Small intestine (tissue), 7 donors: ENCODE measurements around the gene ETNPPL. TPM values are rescaled to one million over a fixed set of nuclear protein-coding genes. Genes with fewer than 3 reads are reported as not detected.

Experiments
- DNase-seq, 2 donors: peaks; one replicate each; pipeline versions ENCODE4 v3.0.0 to v3.0.0-alpha.2; 2013
- FAIRE-seq: peaks from 2 replicates; lab custom pipeline; 2012; peaks lifted over from hg19 to GRCh38; lab: Jason Lieb, UNC
- H3K27ac ChIP-seq, 3 donors: one replicate each; pipeline ENCODE4 v1.5.1; 2013; ENCODE audit warnings: low read length in 2 of 3, mild to moderate bottlenecking in 2 of 3, control low read depth in 1 of 3, inconsistent platforms in 1 of 3, low read depth in 1 of 3, moderate library complexity in 1 of 3
- H3K27me3 ChIP-seq, 3 donors: one replicate each; pipeline ENCODE4 v1.6.1; 2013; ENCODE audit warnings: low read length in 3 of 3, inconsistent platforms in 1 of 3; ENCODE audit not compliant: control insufficient read depth in 3 of 3, insufficient read depth in 3 of 3
- H3K36me3 ChIP-seq, 3 donors: one replicate each; pipeline ENCODE4 v1.6.1; 2013; ENCODE audit warnings: low read length in 3 of 3, inconsistent platforms in 1 of 3, low read depth in 1 of 3, mild to moderate bottlenecking in 1 of 3, moderate library complexity in 1 of 3; ENCODE audit not compliant: control insufficient read depth in 3 of 3, insufficient read depth in 2 of 3
- H3K4me1 ChIP-seq, 3 donors: one replicate each; pipeline ENCODE4 v1.6.1; 2013; ENCODE audit warnings: low read length in 2 of 3, inconsistent platforms in 1 of 3, low read depth in 1 of 3, mild to moderate bottlenecking in 1 of 3, moderate library complexity in 1 of 3; ENCODE audit not compliant: control insufficient read depth in 3 of 3, insufficient read depth in 2 of 3
- H3K4me3 ChIP-seq, 3 donors: one replicate each; pipeline ENCODE4 v1.5.1; 2013; ENCODE audit warnings: low read length in 3 of 3, control low read depth in 1 of 3, inconsistent platforms in 1 of 3, low read depth in 1 of 3, mild to moderate bottlenecking in 1 of 3, moderate library complexity in 1 of 3
- H3K9me3 ChIP-seq, 2 donors: one replicate each; pipeline ENCODE4 v1.6.1; 2013; ENCODE audit warnings: low read depth in 1 of 2, low read length in 1 of 2; ENCODE audit not compliant: control insufficient read depth in 2 of 2, insufficient read depth in 1 of 2
- WGBS, 3 donors: extraction: QIAGEN DNeasy Blood & Tissue Kit; methylation state at CpG; one replicate each; pipeline ENCODE4 v1.1.7; 2013; 5-methylcytosine and 5-hydroxymethylcytosine counted together
- polyA plus RNA-seq, 4 donors: library from polyadenylated mRNA; stranded (reverse) in 3 of 4; unstranded in 1 of 4; fragments of 200-250 nt in 3 of 4; fragments of 120-200 nt in 1 of 4; gene quantifications; one replicate each; pipeline versions ENCODE4 v1.2.1 to v1.2.3, GENCODE V29; 2013
- donor health status: healthy with polysubstance abuse.
- donor health status: control.
- donor health status: control.
- donor health status: Bipolar disorder and iron deficiency.
- donor health status: healthy.

The ETNPPL gene
- polyA plus RNA-seq, 4 donors: 0.39 to 0.45 TPM; not detected in 2

DNA sequence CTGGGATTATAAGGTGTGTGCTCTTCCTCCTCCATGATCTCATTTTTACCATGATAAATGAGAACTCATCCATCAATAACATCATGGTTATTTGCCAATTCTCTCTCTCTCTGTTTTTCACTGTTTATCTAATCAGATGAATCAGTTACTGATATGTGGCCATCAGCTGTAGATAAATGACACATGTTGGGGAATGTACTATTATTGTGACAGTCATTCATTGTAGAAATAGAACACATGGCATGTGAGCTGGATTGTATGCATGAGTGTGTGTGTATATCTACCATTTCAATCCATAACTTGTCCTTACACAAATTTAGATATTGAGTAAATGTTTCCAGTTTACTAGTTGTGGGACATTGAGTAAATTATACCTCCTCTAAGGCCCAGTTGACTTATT, 59.5 kb downstream of the ETNPPL start:
- FAIRE-seq (no peak), DNase-seq (no peak)
- H3K4me3 ChIP-seq: no peak overlapping the region

DNA sequence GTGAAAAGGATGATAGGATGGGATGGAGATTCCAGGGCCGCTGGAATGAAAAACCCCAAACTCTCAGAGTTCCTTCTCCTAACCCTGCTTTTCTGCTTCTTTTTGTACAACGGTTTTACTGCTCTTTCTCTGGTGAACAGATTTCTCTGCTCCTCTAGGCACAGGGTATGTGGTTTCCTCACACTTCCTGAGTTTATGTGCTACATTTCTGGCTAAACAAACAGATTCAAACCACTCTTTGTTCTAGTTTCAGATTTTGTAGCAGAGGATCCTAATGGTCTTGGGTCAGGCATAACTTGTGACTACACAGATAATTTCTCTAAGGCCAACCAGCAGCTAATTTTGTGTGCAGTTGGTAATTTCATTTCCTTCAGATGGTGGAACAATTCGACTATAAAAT, 59.9 kb downstream of the ETNPPL start:
- FAIRE-seq: no peak
- peaks cover 0 to 6% (median 0%) of the 10 kb centered on the region in 3 donors for H3K27me3 ChIP-seq
- no peak overlapping the region for H3K27ac ChIP-seq
- 47 to 72% (median 59%) methylated on average over 3 of the region's 3 CpGs for WGBS, 3 donors
- no peaks in the 10 kb centered on the region for H3K4me1 ChIP-seq
- no peak overlapping the region for H3K4me3 ChIP-seq
- DNase-seq: no peak
- no peaks in the 10 kb centered on the region for H3K9me3 ChIP-seq
- no peaks in the 10 kb centered on the region for H3K36me3 ChIP-seq

More for the DNA sequence above, 59.5 kb downstream of the ETNPPL start:
- Histone ChIP-seq H3K9me3 (no peaks in the 10 kb centered on the region), H3K4me1 (no peaks in the 10 kb centered on the region), H3K27ac (no peak overlapping the region), H3K36me3 (no peaks in the 10 kb centered on the region), H3K27me3 (peaks cover 0 to 5% (median 0%) of the 10 kb centered on the region in 3 donors)

DNA sequence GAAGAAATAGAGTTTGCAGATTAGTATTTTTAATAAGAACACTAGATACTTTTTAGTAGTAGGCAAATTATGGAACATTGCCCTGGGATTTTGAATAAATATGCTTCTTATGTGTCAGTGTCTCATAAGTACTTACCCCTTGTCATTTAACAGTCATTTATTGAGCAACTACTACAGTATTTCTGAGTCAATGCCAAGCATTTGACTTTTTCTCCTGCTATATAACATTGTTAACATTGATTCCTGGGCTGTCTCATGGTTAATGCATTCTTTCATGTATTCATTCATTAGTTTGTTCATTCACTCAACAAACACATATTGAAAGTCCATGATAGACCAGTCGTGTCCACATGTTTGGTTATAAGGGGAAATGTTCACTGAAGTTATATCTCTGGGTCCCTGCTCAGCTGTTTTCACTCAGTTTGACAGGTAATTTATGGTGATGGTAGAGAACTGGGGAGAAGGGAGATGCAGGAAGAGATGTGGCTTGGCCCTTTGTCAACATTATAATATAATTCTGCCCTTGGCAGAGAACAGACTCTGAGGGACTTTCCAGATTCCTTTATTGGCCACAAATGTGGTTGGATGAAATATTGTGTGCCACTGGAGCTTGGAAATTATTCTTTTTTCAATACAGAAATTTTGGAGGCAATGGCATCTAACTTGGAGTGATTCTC, 62.6 kb downstream of the ETNPPL start:
- no peak for FAIRE-seq
- Histone ChIP-seq H3K4me3 (no peak overlapping the region), H3K9me3 (no peaks in the 10 kb centered on the region), H3K27me3 (peaks cover 0 to 6% (median 0%) of the 10 kb centered on the region in 3 donors), H3K27ac (no peak overlapping the region), H3K4me1 (no peaks in the 10 kb centered on the region), H3K36me3 (no peaks in the 10 kb centered on the region)
- no peak for DNase-seq
- WGBS, 3 donors: 49 to 65% (median 56%) methylated on average over 1 of the region's 1 CpG

DNA sequence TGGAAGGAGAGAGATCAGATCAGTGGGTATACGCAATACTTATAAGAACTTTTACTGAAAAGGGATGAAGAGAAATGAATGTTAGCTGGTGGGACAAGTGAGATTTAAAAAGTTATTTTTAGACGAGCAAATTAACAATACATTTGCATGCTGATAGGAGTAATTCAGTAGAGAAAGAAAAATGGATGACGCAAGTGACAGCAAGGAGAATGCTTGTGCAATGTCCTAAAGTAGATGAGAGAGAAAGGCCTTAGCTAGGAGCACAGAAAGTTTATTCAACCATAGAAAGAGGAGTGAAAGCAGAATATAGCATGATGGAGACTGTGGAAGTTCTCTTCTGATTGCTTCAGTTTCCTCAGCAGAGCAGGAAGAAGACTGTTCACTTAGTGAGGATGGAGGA, 66.7 kb downstream of the ETNPPL start:
- no peaks in the 10 kb centered on the region for H3K4me1 ChIP-seq

DNA sequence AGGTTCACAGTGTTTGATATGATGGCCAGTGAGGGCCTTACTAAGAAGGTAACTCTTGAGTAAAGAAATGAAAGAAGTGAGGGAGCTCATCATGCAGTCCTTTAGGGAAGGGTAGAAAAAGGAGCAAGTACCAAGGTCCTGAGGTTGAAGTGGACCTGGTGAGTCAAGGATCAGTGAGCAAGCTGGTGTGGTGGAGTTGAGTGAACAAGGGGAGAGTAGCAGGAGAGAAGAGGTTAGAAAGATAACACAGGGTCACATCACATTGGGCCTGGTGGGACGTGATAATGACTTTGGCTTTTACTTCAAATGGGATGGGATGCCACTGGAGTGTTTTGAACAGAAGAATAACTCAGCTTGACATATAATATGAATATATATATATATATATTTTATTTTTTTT, 67.8 kb downstream of the ETNPPL start:
- Histone ChIP-seq H3K27me3 (peaks cover 0 to 2% (median 0%) of the 10 kb centered on the region in 3 donors), H3K4me3 (no peak overlapping the region), H3K27ac (no peak overlapping the region), H3K9me3 (no peaks in the 10 kb centered on the region), H3K36me3 (no peaks in the 10 kb centered on the region), H3K4me1 (no peaks in the 10 kb centered on the region)
- FAIRE-seq (no peak), DNase-seq (no peak)
- WGBS, 3 donors: 75 to 95% (median 92%) methylated on average over 1 of the region's 1 CpG

More for the DNA sequence above, 66.7 kb downstream of the ETNPPL start:
- H3K9me3 ChIP-seq: no peaks in the 10 kb centered on the region
- H3K27me3 ChIP-seq: peaks cover 0 to 2% (median 0%) of the 10 kb centered on the region in 3 donors
- H3K4me3 ChIP-seq: no peak overlapping the region
- WGBS, 3 donors: 87 to 92% (median 89%) methylated on average over 3 of the region's 3 CpGs
- H3K27ac ChIP-seq: no peak overlapping the region
- FAIRE-seq (no peak), DNase-seq (no peak)
- no peaks in the 10 kb centered on the region for H3K36me3 ChIP-seq

DNA sequence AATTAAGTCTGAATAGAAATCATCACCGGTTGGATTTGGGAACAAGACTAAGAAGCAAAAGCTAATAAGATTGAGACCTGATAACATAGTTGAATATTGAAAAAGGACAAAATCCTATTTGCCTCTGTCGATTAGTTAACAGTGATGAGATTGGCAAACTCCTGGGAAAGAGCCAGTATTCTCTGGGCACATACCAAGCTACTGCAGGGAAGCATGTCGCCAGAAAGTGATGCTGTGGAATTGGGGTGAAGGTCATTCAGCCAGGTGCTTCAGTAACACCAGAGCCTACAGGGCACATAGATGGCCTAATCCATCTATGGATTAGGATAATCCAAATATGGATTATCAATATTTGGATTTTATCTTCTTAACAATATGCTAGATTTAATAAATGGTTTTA, 68.4 kb downstream of the ETNPPL start:
- FAIRE-seq (no peak), DNase-seq (no peak)
- WGBS, 3 donors: 38 to 70% (median 49%) methylated on average over 3 of the region's 3 CpGs
- H3K4me3 ChIP-seq: no peak overlapping the region
- no peak overlapping the region for H3K27ac ChIP-seq
- H3K36me3 ChIP-seq: no peaks in the 10 kb centered on the region
- no peaks in the 10 kb centered on the region for H3K9me3 ChIP-seq
- H3K4me1 ChIP-seq: no peaks in the 10 kb centered on the region
- H3K27me3 ChIP-seq: peaks cover 0 to 2% (median 0%) of the 10 kb centered on the region in 3 donors

DNA sequence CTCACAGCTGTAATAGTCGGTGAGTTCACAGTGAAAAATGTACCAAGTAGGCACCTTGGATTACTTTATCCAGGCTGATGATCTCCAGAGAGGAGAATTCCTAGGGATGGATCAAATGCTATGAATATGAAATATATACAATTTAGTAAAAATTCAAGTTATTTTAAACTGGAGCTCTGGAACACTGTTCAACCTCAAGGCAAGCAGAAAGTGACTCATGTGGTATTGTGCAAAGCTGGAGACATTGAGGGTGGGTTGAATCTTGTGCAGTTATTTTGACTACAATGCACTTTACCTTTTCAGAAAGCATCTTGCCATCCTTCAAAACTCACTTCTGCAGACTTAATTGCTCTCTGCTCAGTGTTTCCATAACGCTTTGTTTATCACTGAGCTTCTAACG, 69.0 kb downstream of the ETNPPL start:
- H3K27ac ChIP-seq: no peak overlapping the region
- no peaks in the 10 kb centered on the region for H3K36me3 ChIP-seq
- H3K9me3 ChIP-seq: no peaks in the 10 kb centered on the region
- peaks cover 0 to 2% (median 0%) of the 10 kb centered on the region in 3 donors for H3K27me3 ChIP-seq
- H3K4me3 ChIP-seq: no peak overlapping the region
- WGBS, 3 donors: 40 to 60% (median 41%) methylated on average over 3 of the region's 3 CpGs
- FAIRE-seq: no peak
- H3K4me1 ChIP-seq: no peaks in the 10 kb centered on the region
- DNase-seq: no peak

DNA sequence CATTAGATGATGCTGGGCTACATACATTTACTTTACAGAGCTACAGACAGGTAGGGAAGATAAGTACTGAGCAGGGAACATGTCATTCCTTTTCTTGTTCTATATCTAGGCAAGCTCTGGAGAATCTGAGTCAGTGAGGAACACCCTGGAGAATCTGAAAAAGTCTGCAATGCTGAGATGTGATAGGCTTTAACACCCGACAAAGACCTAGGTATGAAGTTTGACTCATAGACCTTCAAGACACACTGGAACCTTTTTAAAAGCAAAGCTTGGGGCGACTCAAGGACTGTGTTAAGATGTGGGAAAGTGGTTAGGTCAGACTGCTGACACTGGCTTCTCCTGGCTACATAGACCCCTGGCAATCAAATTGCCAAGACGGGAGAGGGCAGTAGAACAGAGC, 69.6 kb downstream of the ETNPPL start:
- WGBS, 3 donors: 84 to 94% (median 84%) methylated on average over 3 of the region's 3 CpGs
- no peak for FAIRE-seq

More for the DNA sequence above, 69.6 kb downstream of the ETNPPL start:
- no peaks in the 10 kb centered on the region for H3K27me3 ChIP-seq
- H3K9me3 ChIP-seq: no peaks in the 10 kb centered on the region
- no peaks in the 10 kb centered on the region for H3K4me1 ChIP-seq
- no peak overlapping the region for H3K27ac ChIP-seq
- no peak overlapping the region for H3K4me3 ChIP-seq
- DNase-seq: no peak
- H3K36me3 ChIP-seq: no peaks in the 10 kb centered on the region
